Stimulated activated CD4-positive, alpha-beta T cell treated with anti-CD3 and anti-CD28 coated beads, Interleukin-2, amount 100 ng/mL, for 48 hours (primary cell): ENCODE measurements around the gene ZNF483.
A peak's percentile ranks its signal among the peaks of the same experiment; 100 is the strongest.
"Not testable (repeated sequence)": the region's sequence is repeated elsewhere in the genome, so short reads cannot be mapped to it uniquely, and the experiment has no call there.

Experiments
- DNase-seq, 2 donors: peaks; one replicate each; pipeline ENCODE4 v3.0.0-alpha.2; 2020

ZNF483 gene

GRCh38 chr9:111525056-111525977, at the start of gene ZNF483:
Gene ZNF483, plus strand, starts transcription at chr9:111525179. Its CDS starts 2,217 bp downstream, at chr9:111527396.
- DNase-seq: peak; percentile 55 to 71

- DNase-seq: no peak
Measured at GRCh38 chr9:111475195-111475594, 49.8 kb upstream of the ZNF483 start.

GRCh38 chr9:111477677-111478076, 47.3 kb upstream of the ZNF483 start:
- DNase-seq: no peak

GRCh38 chr9:111481885-111482636, 42.9 kb upstream of the ZNF483 start:
- no peak for DNase-seq

- DNase-seq: peak; percentile 44 to 60
Measured at GRCh38 chr9:111482694-111483438, 42.1 kb upstream of the ZNF483 start.

GRCh38 chr9:111483439-111483857, 41.5 kb upstream of the ZNF483 start:
- DNase-seq: peak; percentile 29

- peak; percentile 55 to 63 for DNase-seq
Measured at GRCh38 chr9:111483858-111484571, 41.0 kb upstream of the ZNF483 start, which contains the start of gene ECPAS. Gene ECPAS, minus strand, starts transcription at chr9:111484383. Its CDS starts 11,465 bp downstream, at chr9:111472918.

GRCh38 chr9:111484572-111484894, 40.4 kb upstream of the ZNF483 start:
- DNase-seq: no peak

GRCh38 chr9:111497196-111497595, 27.8 kb upstream of the ZNF483 start:
- DNase-seq: not testable (repeated sequence)

GRCh38 chr9:111501005-111501562, 23.9 kb upstream of the ZNF483 start:
- DNase-seq: no peak

- DNase-seq: no peak
Measured at GRCh38 chr9:111501648-111502047, 23.3 kb upstream of the ZNF483 start.

- no peak for DNase-seq
Measured at GRCh38 chr9:111502506-111502905, 22.5 kb upstream of the ZNF483 start.

- not testable (repeated sequence) for DNase-seq
Measured at GRCh38 chr9:111511581-111511980, 13.4 kb upstream of the ZNF483 start.

GRCh38 chr9:111514967-111515366, 10.0 kb upstream of the ZNF483 start:
- DNase-seq: no peak

- DNase-seq: no peak
Measured at GRCh38 chr9:111516061-111516465, 8.9 kb upstream of the ZNF483 start.

GRCh38 chr9:111524731-111525055, 286 bp upstream of the ZNF483 start:
- DNase-seq: no peak

- no peak for DNase-seq
Measured at GRCh38 chr9:111527347-111527746, 2.4 kb downstream of the ZNF483 start.

GRCh38 chr9:111529787-111530186, 4.8 kb downstream of the ZNF483 start:
- no peak for DNase-seq

GRCh38 chr9:111531716-111532115, 6.7 kb downstream of the ZNF483 start:
- no peak for DNase-seq

GRCh38 chr9:111533099-111533790, 8.3 kb downstream of the ZNF483 start:
- no peak for DNase-seq

GRCh38 chr9:111542497-111543254, 17.7 kb downstream of the ZNF483 start:
- no peak for DNase-seq
